Regular cardiac myocyte (primary cell): ENCODE measurements around the gene LYZL4. TPM values are rescaled to one million over a fixed set of nuclear protein-coding genes. Genes with fewer than 3 reads are reported as not detected.

ENCODE experiments used
- total RNA-seq: library from RNA; depleted of rRNA; stranded (reverse); fragments of >200 nt; gene quantifications from 2 replicates; pipeline ENCODE4 v1.2.3, GENCODE V29; 2014

LYZL4 gene
- 0.19 TPM in 1 of 2 replicates, not detected in the other for total RNA-seq

DNA sequence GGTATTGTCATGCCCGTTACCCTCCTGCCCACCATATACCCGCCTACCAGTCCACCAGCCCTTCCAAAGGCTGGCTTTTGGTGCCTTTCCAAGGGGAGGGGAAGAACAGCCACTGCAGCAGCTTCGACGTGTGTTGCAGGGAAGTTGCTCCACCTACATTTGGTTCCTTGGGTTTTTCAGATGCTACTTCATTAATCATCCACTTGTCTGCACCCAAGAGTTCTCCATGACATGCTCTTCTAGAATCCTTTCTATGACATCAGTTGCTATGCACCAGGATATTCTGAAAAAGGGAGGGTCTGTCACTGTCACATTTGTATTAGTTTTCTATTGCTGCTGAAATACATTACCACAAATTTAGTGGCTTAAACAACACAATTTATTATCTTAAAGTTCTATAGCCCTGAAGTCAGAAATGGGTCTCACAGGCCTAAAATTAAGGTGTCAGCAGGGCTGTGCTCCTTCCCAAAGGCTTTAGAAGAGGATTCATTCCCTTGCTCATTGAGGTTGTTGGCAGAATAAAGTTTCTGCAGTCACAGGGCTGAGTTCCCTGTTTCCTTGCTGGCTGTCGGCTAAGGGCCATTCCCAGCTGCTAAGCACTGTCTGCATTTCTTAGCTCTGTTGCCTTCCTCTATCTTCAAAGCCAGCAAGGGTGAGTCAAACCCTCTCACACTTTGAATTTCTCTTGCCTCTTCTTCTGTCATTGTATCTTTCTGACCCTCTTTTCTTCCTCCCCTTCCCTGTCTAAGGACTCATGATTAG, at the start of gene LYZL4:
Gene LYZL4, minus strand, starts transcription at position 241 of the 762 bp plus-strand sequence. CDS start 3,359 bp downstream, outside the sequence.

Other genes with a start within 250 kb of the LYZL4 start
- 0.38 and 5.1 TPM in 2 replicates for gene CCK, start 144.4 kb downstream of the LYZL4 start, total RNA-seq
- 7.7 and 22.8 TPM in 2 replicates for gene VIPR1, start 92.0 kb upstream of the LYZL4 start, total RNA-seq
- 69.2 and 75.0 TPM in 2 replicates for gene SEC22C, start 171.4 kb upstream of the LYZL4 start, total RNA-seq
- gene SS18L2, start 180.2 kb upstream of the LYZL4 start, total RNA-seq: 16.1 and 39.9 TPM in 2 replicates
- 33.5 and 52.4 TPM in 2 replicates for gene NKTR, start 190.1 kb upstream of the LYZL4 start, total RNA-seq
- 28.6 and 29.6 TPM in 2 replicates for gene ZBTB47, start 243.1 kb upstream of the LYZL4 start, total RNA-seq